Cerebellar cortex (tissue), 1 donor: ENCODE data around the gene EIF2AK3.
"Not testable (repeated sequence)": the region's sequence is repeated elsewhere in the genome, so short reads cannot be mapped to it uniquely, and the experiment has no call there.

Experiments
- DNase-seq: peaks from one replicate; pipeline ENCODE4 v3.0.0-alpha.2; 2015; ENCODE audit warnings: low spot score

EIF2AK3 gene

GRCh38 chr2:88596141-88596830, 31.0 kb downstream of the EIF2AK3 start:
- no peak for DNase-seq

GRCh38 chr2:88591698-88592097, 35.6 kb downstream of the EIF2AK3 start:
- DNase-seq = no peak

GRCh38 chr2:88590998-88591613, 36.2 kb downstream of the EIF2AK3 start:
- DNase-seq = peak; percentile 80

- DNase-seq = no peak
These were observed 41.3 kb downstream of the EIF2AK3 start for GRCh38 chr2:88585969-88586368.

- DNase-seq = no peak
These were observed 45.2 kb downstream of the EIF2AK3 start for GRCh38 chr2:88582030-88582429.

- peak; percentile 13 for DNase-seq
These were observed 47.2 kb downstream of the EIF2AK3 start for GRCh38 chr2:88580088-88580487.

- no peak for DNase-seq
These were observed 51.6 kb downstream of the EIF2AK3 start for GRCh38 chr2:88575630-88576029.

GRCh38 chr2:88575051-88575450, 52.2 kb downstream of the EIF2AK3 start:
- no peak for DNase-seq

GRCh38 chr2:88574445-88574844, 52.8 kb downstream of the EIF2AK3 start:
- no peak for DNase-seq

- no peak for DNase-seq
These were observed 59.1 kb downstream of the EIF2AK3 start for GRCh38 chr2:88568179-88568578.

GRCh38 chr2:88564402-88564801, 62.9 kb downstream of the EIF2AK3 start:
- DNase-seq = no peak

GRCh38 chr2:88563129-88563528, 64.1 kb downstream of the EIF2AK3 start:
- DNase-seq = no peak

GRCh38 chr2:88561646-88562388, 65.4 kb downstream of the EIF2AK3 start:
- DNase-seq = no peak

GRCh38 chr2:88560619-88561307, 66.5 kb downstream of the EIF2AK3 start:
- DNase-seq = no peak

GRCh38 chr2:88557290-88557689, 70.0 kb downstream of the EIF2AK3 start:
- DNase-seq = no peak

- no peak for DNase-seq
These were observed 71.2 kb downstream of the EIF2AK3 start for GRCh38 chr2:88556026-88556425.

GRCh38 chr2:88554189-88554588, 73.1 kb downstream of the EIF2AK3 start:
- peak; percentile 3 for DNase-seq

- DNase-seq = no peak
These were observed 77.5 kb downstream of the EIF2AK3 start for GRCh38 chr2:88549616-88550292.

- not testable (repeated sequence) for DNase-seq
These were observed 81.0 kb downstream of the EIF2AK3 start for GRCh38 chr2:88546291-88546690.

- DNase-seq = peak; percentile 40
These were observed 82.1 kb downstream of the EIF2AK3 start for GRCh38 chr2:88545118-88545517.

GRCh38 chr2:88543541-88544057, 83.7 kb downstream of the EIF2AK3 start:
- no peak for DNase-seq

- DNase-seq = no peak
These were observed 84.6 kb downstream of the EIF2AK3 start for GRCh38 chr2:88542668-88543067.
